ENCODE results near the gene CNRIP1.

The CNRIP1 gene

DNA sequence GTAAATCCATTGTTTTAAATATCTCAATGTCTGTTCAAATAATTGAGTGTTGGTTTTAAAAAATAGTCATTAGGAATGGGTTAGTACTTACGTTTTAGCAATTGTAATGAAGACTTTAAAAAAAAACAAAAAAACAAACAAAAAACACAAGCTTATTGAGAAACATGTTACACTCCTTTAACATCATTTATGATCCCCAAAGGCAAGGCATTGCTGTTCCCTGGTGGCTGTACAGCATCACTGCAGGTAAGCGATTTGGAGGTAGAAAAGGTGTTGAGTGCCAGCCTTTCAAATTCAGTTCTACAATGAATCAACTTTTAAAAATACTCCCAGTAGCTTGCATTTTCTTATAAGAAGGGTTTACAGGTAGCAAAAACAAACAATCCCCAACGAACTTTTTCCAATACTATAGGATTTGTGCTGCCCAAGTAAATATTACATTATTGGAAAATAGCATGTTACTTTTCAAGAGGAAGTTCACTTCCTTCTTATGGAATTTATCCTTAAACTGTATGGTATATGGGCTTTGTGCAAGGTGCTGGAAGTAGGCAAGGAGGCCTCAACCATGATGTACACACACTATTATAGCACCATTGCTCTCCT is 27.5 kb downstream of the CNRIP1 start:
- DNase-seq (ENCODE audit: low read depth), result no peak

DNA sequence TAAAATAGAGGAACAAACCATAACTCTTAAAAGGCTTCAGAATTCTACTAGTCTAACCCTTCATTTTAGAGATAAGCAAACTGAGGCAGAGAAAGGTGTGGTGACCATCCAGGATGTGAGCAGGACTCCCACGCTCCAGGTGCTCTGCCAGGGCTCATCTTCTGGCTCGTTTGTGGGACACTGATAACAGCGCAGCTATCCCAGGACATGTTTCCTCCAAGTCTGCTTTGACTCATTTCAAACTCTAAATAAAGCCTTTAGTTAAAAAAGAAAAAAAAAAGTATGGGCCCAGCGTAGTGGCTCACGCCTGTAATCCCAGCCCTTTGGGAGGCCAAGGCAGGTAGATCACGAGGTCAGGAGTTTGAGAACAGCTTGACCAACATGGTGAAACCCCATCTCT is 28.4 kb downstream of the CNRIP1 start:
- DNase-seq (ENCODE audit: low read depth), result no peak

DNA sequence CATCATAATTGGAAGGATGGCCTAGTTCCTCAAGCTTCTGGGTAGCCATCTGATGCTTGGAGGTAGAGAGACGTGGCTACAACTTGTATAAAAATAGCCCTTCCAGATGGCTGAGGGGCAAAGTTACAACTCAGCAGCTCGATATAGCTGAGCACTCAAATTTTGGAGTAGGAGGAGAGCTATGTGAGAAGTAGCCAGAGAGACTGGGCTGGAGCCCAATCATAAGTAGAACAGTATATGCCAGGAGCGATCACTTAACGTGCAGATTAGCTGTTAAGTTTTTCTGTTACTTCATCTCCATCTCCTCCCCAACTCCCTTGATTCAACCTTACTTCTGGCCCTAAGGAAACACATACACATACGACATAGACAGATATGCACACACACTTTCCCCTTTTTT is 28.8 kb downstream of the CNRIP1 start:
- no peak for DNase-seq (ENCODE audit: low read depth)

DNA sequence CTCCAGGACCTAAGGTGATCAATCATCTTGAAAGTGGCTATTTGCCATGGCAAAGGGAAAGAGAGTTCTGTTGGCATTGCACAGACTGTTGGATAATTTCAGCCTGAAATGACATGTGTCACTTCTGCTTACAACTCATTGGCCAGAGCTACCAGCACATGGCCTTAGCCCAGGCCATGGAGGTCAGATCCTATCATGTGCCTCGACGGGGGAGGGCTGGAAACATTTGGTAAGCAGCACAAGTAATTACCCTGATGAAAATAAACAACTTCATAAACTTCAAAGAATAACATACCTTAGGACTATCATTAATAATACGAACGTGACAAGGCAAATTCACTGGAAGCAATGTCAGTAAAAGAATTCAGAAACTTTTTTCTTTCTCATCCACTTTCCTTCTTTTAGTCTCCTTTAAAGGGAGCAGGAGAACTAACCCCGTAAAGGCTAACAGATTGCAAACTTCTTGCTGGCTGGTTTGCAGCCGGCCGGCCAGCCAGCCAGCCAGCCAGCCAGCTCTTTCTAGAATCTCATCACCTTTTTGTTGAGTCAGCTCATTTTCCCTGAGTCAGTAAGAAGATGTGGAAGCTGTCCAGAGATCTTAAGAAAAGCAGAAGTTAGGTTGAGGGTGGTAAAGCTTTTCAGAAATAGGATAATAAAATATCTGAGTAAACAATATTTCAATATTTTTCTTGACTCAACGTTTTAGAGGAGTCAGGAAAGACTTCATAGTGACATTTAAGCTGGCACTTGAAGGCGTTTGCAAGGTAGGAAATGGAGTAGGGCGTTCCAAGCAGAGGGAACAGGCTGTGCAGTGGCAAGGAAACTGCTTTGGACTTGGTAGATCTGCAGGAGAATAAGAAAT is 31.9 kb downstream of the CNRIP1 start:
- no peak for DNase-seq (ENCODE audit: low read depth)

DNA sequence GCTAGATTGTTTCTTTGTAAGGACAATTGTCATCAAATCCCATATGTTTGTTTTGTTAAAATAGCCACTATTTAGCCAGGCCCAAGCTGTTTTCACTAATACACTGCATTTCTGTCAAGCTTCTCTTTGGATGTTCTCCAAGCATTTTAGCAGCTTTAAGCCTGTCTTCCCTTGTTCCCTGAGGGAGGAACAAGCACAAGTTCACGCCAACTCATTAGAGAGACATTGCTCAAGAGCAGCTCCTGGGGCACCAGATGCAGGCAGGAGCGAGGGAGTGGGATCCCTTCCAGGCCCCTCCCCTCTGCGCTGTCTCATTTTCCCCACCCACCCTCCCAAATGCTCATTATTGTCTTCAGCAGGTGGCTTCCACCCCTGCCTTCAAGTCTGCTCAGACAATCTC is 34.9 kb downstream of the CNRIP1 start:
- DNase-seq (ENCODE audit: low read depth), result no peak

DNA sequence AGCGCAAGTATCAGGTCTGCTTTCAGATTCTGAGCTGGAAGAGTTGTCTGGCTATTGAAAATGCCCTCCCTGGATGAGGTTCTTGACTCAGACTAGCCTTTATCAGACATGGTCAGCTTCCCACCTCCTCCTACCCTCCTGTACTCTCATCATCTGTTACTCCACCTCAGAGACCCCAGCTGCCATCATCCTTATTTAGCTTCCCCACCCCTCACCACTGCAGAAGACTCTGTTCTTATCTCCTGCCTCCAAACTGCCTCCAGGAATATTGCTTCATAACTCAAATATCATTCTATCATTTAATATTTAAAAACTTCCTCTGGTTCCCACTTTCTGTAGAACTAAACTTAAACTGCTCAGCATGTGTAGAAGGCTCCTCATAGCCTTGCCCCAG is 36.3 kb downstream of the CNRIP1 start:
- DNase-seq (ENCODE audit: low read depth), result no peak

DNA sequence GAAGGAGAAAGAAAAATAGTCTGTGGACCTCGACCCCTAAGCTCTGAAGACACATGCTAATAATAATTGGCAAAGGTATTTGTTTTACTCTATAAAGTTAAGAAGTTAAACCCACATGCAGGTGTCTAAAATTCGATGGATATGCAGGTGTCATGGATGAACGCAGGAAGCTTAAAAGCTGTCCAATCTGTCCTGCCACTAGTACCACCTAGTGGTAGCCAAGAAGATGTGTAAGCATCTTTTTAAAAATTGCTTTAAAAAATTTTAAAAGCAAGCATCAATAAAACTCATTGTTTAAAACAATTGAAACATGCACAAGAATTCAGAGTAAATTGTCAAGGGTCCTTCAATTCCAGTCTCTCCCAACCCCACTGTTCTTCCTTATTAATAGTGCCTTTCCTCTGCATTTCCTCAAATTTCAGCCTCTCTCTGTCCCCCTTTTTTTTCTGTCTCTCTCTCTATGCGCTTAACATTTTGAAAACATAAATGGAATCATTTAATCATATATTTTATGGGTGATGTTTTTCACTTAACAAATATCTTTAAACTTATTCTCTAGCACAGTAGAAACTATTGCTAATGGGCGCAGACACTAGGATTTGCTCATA is 36.8 kb downstream of the CNRIP1 start:
- DNase-seq (ENCODE audit: low read depth), result no peak

DNA sequence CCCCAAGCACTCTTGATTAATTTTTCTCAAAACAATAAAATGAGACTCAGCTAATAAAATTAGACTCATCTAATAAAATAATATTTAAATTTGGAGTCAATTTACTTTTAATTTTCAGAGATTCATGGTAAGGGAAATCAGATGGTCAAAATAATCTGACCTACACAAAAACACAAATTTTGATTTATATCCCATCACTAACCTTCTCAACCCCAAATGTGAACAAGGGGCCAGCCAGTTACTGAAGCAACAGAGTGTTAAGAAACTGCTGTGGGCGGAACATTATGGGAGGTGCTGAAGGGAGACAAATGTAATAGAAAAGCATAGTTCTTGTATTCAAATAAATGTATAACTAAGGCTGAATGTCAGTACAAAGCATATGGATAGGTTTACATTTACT is 39.0 kb downstream of the CNRIP1 start:
- no peak for DNase-seq (ENCODE audit: low read depth)

DNA sequence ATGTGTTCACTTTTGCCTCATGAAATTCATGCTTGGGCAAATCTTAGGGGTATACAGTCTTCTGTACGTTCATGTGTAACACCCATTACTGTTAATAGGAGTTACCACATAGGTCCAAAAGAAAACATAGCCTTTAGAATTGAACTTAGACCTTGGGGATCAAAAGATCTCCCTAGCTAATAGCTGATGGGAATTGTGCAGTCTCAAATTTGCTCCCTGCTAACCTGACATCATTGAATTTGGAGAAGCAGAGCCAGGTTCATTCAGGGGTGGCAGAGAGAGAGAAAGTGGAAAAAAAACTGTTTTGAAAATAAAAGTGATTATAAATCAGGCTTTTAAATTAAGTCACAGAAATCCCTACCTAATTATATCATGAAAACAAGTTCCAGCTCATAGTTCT is 39.4 kb downstream of the CNRIP1 start:
- no peak for DNase-seq (ENCODE audit: low read depth)

DNA sequence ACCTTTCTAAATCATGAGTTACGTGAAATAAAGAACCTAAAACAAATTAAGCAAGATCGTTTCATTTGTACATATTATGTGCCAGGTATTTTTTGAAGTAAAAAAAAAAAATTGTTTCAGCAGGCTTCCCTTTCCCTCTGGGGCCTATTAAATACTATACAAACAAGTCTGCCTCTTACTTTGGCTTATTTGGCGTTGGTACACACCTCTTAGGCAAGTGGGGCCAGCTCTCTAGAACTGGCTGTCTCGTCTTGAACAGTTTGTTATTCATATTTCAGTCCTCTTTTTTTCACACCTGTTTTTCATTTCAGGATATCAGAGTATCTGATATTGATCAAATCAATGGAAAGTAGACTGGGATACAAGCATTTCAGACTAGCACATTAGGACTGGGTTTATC is 40.1 kb downstream of the CNRIP1 start:
- no peak for DNase-seq (ENCODE audit: low read depth)

DNA sequence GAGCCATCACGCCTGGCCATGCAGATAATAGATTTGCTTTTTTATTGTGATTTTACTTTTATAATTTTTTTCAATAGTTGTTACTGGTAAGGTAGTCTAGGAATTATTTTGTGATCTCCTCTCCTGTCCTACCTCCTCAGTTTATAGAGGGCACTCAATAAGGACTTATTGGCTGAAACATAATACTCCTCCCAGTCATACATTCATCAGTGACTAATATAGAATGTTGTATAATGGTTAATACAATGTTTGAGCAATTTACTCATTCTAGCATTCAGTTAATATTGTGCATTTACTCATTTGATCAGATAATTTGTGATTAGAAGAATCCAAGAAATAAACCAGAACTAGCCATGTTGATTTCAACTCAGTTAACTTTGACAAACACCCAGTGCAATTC is 41.6 kb downstream of the CNRIP1 start:
- no peak for DNase-seq (ENCODE audit: low read depth)

DNA sequence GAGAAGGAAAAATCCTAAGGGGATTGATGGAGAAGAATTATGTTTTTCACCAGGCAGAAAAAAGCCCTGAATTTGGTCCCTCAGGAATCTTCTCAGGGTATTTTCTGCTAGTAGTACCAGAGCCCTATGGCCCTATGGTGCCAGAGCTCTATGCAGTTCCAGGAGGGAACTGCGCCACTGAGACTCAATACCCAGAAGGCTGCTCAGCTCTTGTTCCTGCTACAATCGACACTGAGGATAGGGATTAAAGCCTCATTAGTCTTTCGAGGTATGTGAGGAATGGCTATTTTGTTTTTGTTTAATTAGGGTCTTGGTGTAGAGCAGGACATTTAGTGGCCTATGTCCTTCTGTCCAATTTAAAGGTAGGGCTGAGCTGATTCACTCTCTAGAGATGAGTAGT is 45.7 kb downstream of the CNRIP1 start:
- no peak for DNase-seq (ENCODE audit: low read depth)

DNA sequence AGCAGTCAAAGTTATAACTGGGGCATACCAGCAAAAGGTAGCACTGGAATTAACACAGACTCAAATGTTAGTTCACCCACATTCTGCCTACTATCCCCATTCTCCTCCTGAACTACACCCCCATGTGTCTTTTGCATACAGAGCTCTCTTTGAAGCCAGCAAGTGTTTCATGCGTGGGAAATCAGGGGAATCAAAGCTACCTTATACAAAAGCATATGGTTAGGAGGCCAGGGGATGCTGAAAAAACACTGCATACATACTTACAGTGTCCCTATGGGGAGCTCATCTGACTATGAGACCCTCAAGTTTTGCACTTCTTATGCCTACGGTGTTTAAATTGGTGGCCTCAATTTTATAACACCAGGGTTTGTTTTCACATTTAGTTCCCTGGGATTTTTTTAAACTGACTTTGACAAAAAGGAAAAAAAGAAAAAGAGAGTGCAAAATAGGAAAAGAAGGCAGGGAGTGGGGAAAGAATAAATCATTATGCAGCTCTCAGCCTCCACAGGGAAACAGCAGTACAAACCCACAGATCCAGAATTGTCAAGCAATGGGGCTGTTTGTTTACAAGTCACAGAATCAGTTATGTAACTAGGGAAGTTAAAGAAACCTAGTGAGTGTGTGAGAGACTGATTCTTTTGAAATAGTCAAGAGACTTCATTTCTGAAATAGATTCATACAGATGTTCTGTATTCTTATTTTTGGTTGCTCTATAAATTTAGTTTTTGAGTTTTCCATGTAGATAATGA is 47.3 kb downstream of the CNRIP1 start:
- DNase-seq (ENCODE audit: low read depth), result no peak

DNA sequence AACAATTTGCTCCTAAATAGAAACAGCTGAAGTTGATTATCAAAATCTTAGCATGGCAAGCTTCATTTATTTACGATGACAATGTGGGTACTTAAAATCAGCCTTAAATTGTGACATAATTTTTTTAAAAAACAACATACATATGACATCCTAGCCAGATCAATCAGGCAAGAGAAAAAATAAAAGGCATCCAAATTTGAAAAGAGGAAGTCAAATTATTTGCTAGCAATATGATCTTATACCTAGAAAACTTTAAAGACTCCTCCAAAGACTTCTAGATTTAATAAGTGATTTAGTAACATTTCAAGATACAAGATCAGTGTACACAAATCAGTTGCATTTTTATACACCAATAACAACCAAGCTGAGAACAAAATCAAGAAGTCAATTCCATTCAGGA is 53.1 kb downstream of the CNRIP1 start:
- no peak for DNase-seq (ENCODE audit: low read depth)

DNA sequence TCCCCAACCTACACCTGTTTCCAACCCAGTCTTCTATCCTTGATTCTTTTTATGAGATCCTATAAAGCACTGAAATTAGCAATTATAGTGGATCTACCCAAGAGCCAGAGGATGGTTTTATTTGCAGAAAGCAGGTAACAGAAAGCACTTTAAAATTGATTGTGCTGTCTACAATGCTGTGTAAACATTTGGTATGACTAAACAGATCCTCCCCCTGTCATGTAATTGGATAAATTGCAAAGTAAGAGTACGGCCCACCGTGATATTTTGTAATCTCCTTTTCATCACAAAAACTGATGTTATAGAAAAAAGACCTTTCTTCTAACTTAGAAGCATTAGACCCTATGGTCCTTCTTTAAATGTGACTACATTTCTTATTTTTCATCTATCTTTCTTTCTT is 56.1 kb downstream of the CNRIP1 start:
- no peak for DNase-seq (ENCODE audit: low read depth)

DNA sequence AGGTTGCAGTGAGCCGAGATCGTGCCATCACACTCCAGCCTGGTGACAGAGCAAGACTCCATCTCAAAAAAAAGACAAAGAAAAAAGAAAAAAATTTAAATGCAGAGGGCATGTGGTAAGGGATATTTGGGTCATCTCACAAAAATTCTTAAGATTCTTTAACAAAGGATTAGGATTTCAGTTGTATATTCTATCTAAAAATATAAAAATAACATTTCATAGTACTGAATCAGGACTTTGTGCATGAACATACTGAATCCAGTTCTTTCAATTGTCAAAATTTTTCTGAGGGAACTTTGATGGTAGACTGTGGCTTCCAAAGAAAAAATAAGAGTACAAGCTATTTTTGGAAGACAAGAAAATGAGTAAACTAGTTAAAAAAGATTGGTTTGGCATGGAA is 60.9 kb downstream of the CNRIP1 start:
- DNase-seq (ENCODE audit: low read depth), result no peak

DNA sequence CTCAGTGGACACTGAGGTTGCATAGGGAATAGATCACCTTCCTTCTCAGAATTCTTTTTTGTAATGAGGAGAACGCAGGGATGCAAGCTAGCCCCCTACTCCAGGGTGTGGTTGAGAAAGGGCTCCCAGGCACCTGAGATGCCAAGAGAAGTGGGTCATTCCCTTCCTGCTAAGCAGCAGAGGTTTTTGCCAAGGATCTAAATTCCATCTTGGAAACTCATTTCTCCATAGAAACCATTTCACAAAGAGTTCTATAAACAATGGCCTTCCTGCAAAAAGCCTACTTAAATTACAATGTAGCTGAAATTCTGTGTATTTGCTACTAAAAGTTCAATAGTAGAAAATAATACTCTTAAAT is 63.7 kb downstream of the CNRIP1 start:
- DNase-seq (ENCODE audit: low read depth), result no peak

DNA sequence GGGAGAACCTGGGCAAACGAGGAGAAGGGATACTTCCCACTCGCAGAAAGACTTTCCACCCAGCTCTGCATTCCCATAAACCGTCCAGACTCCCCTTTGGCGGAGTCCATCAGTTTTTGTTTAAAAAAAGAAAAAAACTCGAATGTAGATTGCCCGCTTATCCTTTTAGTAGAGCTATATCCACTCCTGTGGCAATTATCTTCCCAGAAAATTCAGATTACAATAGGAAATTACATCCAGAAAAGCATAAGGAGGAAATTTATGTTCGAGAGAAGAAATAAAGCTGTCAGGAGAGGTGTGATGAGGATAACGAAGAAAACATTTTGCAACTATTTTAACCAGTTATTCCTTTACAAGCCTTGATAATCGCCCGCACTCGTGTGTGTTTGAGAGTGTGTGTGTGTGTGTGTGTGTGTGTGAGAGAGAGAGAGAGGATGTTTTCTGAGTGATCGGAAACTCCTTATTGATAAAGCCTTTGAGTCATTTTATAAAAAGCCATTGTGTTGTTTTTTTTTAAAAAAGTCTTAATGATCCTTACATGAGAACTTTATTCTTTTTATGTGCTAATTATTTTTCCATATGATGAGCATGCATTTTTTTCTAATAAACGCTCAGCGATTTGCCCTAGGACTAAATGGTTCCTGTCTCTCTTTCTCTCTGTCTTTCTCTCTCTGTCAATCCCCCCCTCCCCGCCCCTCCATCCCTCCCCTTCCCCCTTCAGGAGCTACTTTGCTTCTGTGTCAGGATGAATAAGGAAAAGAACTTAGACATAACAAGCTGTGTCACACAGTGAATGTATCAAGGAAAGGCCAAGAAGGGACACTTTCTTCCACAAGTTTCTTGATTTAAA is 66.3 kb downstream of the CNRIP1 start:
- DNase-seq (ENCODE audit: low read depth), result no peak

DNA sequence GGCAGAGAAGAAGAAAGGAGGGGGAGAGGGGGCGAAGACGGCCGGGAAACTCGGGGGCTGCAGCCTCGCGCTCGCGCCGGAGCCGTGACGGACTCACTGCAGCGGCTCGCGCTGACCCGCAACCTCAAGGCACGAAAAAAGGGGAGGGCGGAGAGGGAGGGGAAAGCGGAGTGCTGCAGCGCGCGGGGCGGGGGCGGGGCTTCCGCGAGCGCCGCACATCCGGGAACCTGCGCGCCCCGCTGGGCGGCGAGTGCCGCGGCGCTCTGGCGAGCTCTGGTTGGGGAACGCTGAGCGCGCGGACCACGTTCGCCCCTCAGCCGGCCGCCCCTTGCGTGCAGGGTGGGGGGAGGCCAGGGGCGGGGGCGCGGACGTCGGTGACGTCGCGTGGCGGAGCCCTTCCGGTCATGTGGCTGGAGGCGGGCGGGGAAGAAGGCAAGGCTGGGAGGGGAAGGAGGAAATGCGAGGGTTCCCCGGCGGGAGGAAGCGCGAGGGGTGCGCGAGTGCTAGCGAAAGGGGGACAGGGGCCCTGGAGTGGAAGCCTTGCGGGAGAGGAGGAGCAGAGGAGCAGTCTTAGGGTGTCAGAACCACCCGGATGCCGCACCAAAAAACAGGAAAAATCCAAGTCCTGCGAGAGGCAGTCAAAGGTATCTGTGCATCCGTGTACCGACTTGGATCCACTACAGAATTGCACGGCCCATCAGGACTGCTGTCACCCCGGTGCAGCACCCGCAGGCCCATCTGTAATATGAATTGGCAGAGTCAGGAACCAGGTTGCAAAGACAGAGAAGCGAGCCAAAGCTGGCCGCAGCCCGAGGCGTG is 67.1 kb downstream of the CNRIP1 start, which contains the start of gene PPP3R1:
Gene PPP3R1, minus strand, starts transcription at position 133 of the 819 bp plus-strand sequence. CDS start 405 bp downstream, outside the sequence.
- DNase-seq (ENCODE audit: low read depth), result peak; percentile 74

DNA sequence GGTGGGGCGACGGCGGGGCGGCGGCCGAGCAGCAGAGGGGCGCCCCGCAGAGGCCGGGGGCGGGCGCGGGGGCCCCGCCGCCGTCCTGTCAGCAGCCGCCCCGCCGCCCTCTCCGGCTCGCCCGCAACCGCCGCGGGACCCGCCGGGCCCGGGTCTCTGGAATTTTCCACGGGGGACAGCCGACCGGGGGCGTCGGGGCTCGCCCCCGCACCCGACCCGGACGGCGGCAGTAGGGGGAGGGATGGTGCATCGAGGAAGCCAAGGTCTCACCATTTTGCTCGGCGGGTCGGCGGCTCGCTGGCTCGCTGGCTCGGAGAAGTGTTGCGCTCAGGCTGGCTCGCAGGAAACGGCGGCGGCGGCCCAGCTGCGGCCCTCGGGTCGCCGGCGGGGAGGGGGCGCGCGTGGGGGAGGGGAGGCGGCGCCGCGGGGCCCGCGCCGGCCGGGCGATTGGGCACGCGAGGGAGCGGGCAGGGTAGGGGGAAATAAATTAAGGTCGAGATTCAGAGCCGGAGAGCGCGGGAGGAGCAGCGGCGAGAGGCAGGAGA is 67.8 kb downstream of the CNRIP1 start:
- no peak for DNase-seq (ENCODE audit: low read depth)

Measured in non-pigmented ciliary epithelial cell (primary cell).